G401.6 (cell line): Measurements from ENCODE around the gene GPR42.
"Not testable (repeated sequence)": the region's sequence is repeated elsewhere in the genome, so short reads cannot be mapped to it uniquely, and the experiment has no call there.

Source experiments
- FAIRE-seq: peaks from 2 replicates; lab custom pipeline; 2012; peaks lifted over from hg19 to GRCh38; lab: Jason Lieb, UNC

The GPR42 gene

GRCh38 chr19:35363711-35364425, 7.0 kb upstream of the GPR42 start:
- FAIRE-seq = no peak

GRCh38 chr19:35365303-35365702, 5.6 kb upstream of the GPR42 start:
- FAIRE-seq = no peak

- FAIRE-seq = no peak
Observed at GRCh38 chr19:35368378-35368777, 2.5 kb upstream of the GPR42 start.

GRCh38 chr19:35369522-35369921, 1.3 kb upstream of the GPR42 start:
- FAIRE-seq = no peak

GRCh38 chr19:35373492-35373891, 2.6 kb downstream of the GPR42 start:
- no peak for FAIRE-seq

- FAIRE-seq = not testable (repeated sequence)
Observed at GRCh38 chr19:35374031-35374430, 3.2 kb downstream of the GPR42 start.

GRCh38 chr19:35375505-35376307, 4.8 kb downstream of the GPR42 start:
- no peak for FAIRE-seq

- FAIRE-seq = no peak
Observed at GRCh38 chr19:35377656-35378055, 6.8 kb downstream of the GPR42 start.

- no peak for FAIRE-seq
Observed at GRCh38 chr19:35378356-35378755, 7.5 kb downstream of the GPR42 start.

GRCh38 chr19:35379545-35379944, 8.7 kb downstream of the GPR42 start:
- FAIRE-seq = not testable (repeated sequence)

GRCh38 chr19:35379992-35380391, 9.1 kb downstream of the GPR42 start:
- FAIRE-seq = no peak

GRCh38 chr19:35380450-35381124, 9.7 kb downstream of the GPR42 start:
- FAIRE-seq = no peak

- no peak for FAIRE-seq
Observed at GRCh38 chr19:35381318-35381717, 10.4 kb downstream of the GPR42 start.

GRCh38 chr19:35381926-35382325, 11.1 kb downstream of the GPR42 start:
- no peak for FAIRE-seq

GRCh38 chr19:35383536-35383935, 12.7 kb downstream of the GPR42 start:
- FAIRE-seq = no peak

GRCh38 chr19:35388277-35389054, 17.6 kb downstream of the GPR42 start:
- FAIRE-seq = no peak

GRCh38 chr19:35389192-35389861, 18.5 kb downstream of the GPR42 start:
- no peak for FAIRE-seq

- FAIRE-seq = no peak
Observed at GRCh38 chr19:35392742-35393715, 22.2 kb downstream of the GPR42 start.

GRCh38 chr19:35395382-35396199, 24.7 kb downstream of the GPR42 start:
- FAIRE-seq = no peak
